ENCODE data around the gene ZDHHC17.
"Not testable (repeated sequence)": the region's sequence is repeated elsewhere in the genome, so short reads cannot be mapped to it uniquely, and the experiment has no call there.

The ZDHHC17 gene

GRCh38 chr12:76766161-76766560, 2.2 kb downstream of the ZDHHC17 start:
- no peak for DNase-seq

GRCh38 chr12:76768576-76768975, 4.7 kb downstream of the ZDHHC17 start:
- no peak for DNase-seq

GRCh38 chr12:76777765-76778216, 13.9 kb downstream of the ZDHHC17 start:
- DNase-seq, result no peak

GRCh38 chr12:76778364-76778763, 14.4 kb downstream of the ZDHHC17 start:
- DNase-seq, result no peak

- not testable (repeated sequence) for DNase-seq
These were observed 15.4 kb downstream of the ZDHHC17 start for GRCh38 chr12:76779310-76779709.

- no peak for DNase-seq
These were observed 17.4 kb downstream of the ZDHHC17 start for GRCh38 chr12:76781321-76781720.

- DNase-seq, result no peak
These were observed 18.6 kb downstream of the ZDHHC17 start for GRCh38 chr12:76782526-76782925.

GRCh38 chr12:76784600-76785051, 20.7 kb downstream of the ZDHHC17 start:
- DNase-seq, result no peak

- DNase-seq, result no peak
These were observed 21.5 kb downstream of the ZDHHC17 start for GRCh38 chr12:76785407-76785806.

GRCh38 chr12:76786986-76787385, 23.1 kb downstream of the ZDHHC17 start:
- DNase-seq, result no peak

GRCh38 chr12:76787689-76788088, 23.8 kb downstream of the ZDHHC17 start:
- no peak for DNase-seq

- DNase-seq, result no peak
These were observed 25.6 kb downstream of the ZDHHC17 start for GRCh38 chr12:76789335-76790050.

GRCh38 chr12:76790564-76791552, 26.9 kb downstream of the ZDHHC17 start:
- DNase-seq, result no peak

GRCh38 chr12:76792828-76793227, 28.9 kb downstream of the ZDHHC17 start:
- DNase-seq, result no peak

GRCh38 chr12:76798864-76799263, 34.9 kb downstream of the ZDHHC17 start:
- no peak for DNase-seq

GRCh38 chr12:76799362-76799761, 35.4 kb downstream of the ZDHHC17 start:
- no peak for DNase-seq

- DNase-seq, result no peak
These were observed 38.1 kb downstream of the ZDHHC17 start for GRCh38 chr12:76802060-76802459.

- no peak for DNase-seq
These were observed 40.6 kb downstream of the ZDHHC17 start for GRCh38 chr12:76804435-76804976.

- no peak for DNase-seq
These were observed 46.9 kb downstream of the ZDHHC17 start for GRCh38 chr12:76810671-76811419.

- DNase-seq, result no peak
These were observed 48.1 kb downstream of the ZDHHC17 start for GRCh38 chr12:76811976-76812375.

- no peak for DNase-seq
These were observed 49.4 kb downstream of the ZDHHC17 start for GRCh38 chr12:76813265-76813664.

GRCh38 chr12:76813972-76814371, 50.1 kb downstream of the ZDHHC17 start:
- no peak for DNase-seq

Measured in effector CD4-positive, alpha-beta T cell (primary cell).